Endometrial microvascular endothelial cells (primary cell): ENCODE data around the gene TMEM236. TPM values are rescaled to one million over a fixed set of nuclear protein-coding genes. Genes with fewer than 3 reads are reported as not detected.

Experiments
- total RNA-seq: library from RNA; depleted of rRNA; stranded (reverse); fragments of >200 nt; gene quantifications from one replicate; pipeline ENCODE4 v1.2.3, GENCODE V29; 2015; ENCODE audit errors: inconsistent ontology term

The TMEM236 gene
- total RNA-seq, 1 donor from 2014 or later, result not detected

Other genes starting within 250 kb of the TMEM236 start
- gene HACD1, start 134.8 kb upstream of the TMEM236 start, total RNA-seq, result 18.5 TPM
- gene STAM, start 108.0 kb upstream of the TMEM236 start, total RNA-seq, result 16.1 TPM
- gene MRC1, start 57.1 kb downstream of the TMEM236 start, total RNA-seq, result 0.28 TPM
- gene SLC39A12, start 199.7 kb downstream of the TMEM236 start, total RNA-seq, result not detected